HG03558 (cell line): ENCODE measurements around the gene PIGV.

Experiments used
- ATAC-seq: cut with Tn5 transposase; IDR thresholded peaks from one replicate; pipeline ENCODE4 v1.9.1; 2021; ENCODE audit warnings: moderate number of reproducible peaks; ENCODE audit not compliant: unreplicated experiment; ENCODE audit errors: extremely low read depth

Gene PIGV

GRCh38 chr1:26771643-26772321, 16.0 kb upstream of the PIGV start:
- no peak for ATAC-seq

- ATAC-seq = no peak
Observed at GRCh38 chr1:26772687-26773086, 15.1 kb upstream of the PIGV start.

GRCh38 chr1:26774462-26774861, 13.3 kb upstream of the PIGV start:
- no peak for ATAC-seq

- ATAC-seq = no peak
Observed at GRCh38 chr1:26775666-26776065, 12.1 kb upstream of the PIGV start.

- ATAC-seq = no peak
Observed at GRCh38 chr1:26779098-26779668, 8.6 kb upstream of the PIGV start.

GRCh38 chr1:26780344-26780957, 7.3 kb upstream of the PIGV start:
- no peak for ATAC-seq

GRCh38 chr1:26781206-26781825, 6.4 kb upstream of the PIGV start:
- no peak for ATAC-seq

GRCh38 chr1:26782521-26783212, 5.1 kb upstream of the PIGV start:
- no peak for ATAC-seq

GRCh38 chr1:26783646-26784022, 4.1 kb upstream of the PIGV start:
- ATAC-seq = no peak

GRCh38 chr1:26784023-26784871, 3.5 kb upstream of the PIGV start:
- ATAC-seq = no peak

GRCh38 chr1:26784886-26785285, 2.9 kb upstream of the PIGV start:
- no peak for ATAC-seq

- no peak for ATAC-seq
Observed at GRCh38 chr1:26785611-26786436, 1.9 kb upstream of the PIGV start.

- no peak for ATAC-seq
Observed at GRCh38 chr1:26786437-26787380, 1.0 kb upstream of the PIGV start.

- peak; percentile 28 for ATAC-seq
Observed at GRCh38 chr1:26787381-26787705, 407 bp upstream of the PIGV start.

GRCh38 chr1:26788515-26788785, 700 bp downstream of the PIGV start:
- no peak for ATAC-seq

- ATAC-seq = no peak
Observed at GRCh38 chr1:26788836-26789611, 1.3 kb downstream of the PIGV start.

- no peak for ATAC-seq
Observed at GRCh38 chr1:26789612-26789865, 1.8 kb downstream of the PIGV start.

- ATAC-seq = no peak
Observed at GRCh38 chr1:26789931-26790330, 2.2 kb downstream of the PIGV start.
